ENCODE results near the gene IFT52.
A peak's percentile ranks its signal among the peaks of the same experiment; 100 is the strongest.
"Not testable (repeated sequence)": the region's sequence is repeated elsewhere in the genome, so short reads cannot be mapped to it uniquely, and the experiment has no call there.

Gene IFT52

GRCh38 chr20:43567477-43567876 lies 23.3 kb upstream of the IFT52 start:
- no peak for DNase-seq (ENCODE audit: low spot score)

GRCh38 chr20:43568706-43569105 lies 22.0 kb upstream of the IFT52 start:
- DNase-seq (ENCODE audit: low spot score) = no peak

- no peak for DNase-seq (ENCODE audit: low spot score)
These were observed 21.5 kb upstream of the IFT52 start for GRCh38 chr20:43569282-43569681.

GRCh38 chr20:43570496-43570895 lies 20.2 kb upstream of the IFT52 start:
- DNase-seq (ENCODE audit: low spot score) = no peak

- DNase-seq (ENCODE audit: low spot score) = no peak
These were observed 19.4 kb upstream of the IFT52 start for GRCh38 chr20:43571310-43571709.

- no peak for DNase-seq (ENCODE audit: low spot score)
These were observed 19.0 kb upstream of the IFT52 start for GRCh38 chr20:43571771-43572170.

- no peak for DNase-seq (ENCODE audit: low spot score)
These were observed 17.8 kb upstream of the IFT52 start for GRCh38 chr20:43572891-43573290.

GRCh38 chr20:43576108-43576507 lies 14.6 kb upstream of the IFT52 start:
- no peak for DNase-seq (ENCODE audit: low spot score)

- DNase-seq (ENCODE audit: low spot score) = no peak
These were observed 10.6 kb upstream of the IFT52 start for GRCh38 chr20:43579861-43580793.

- no peak for DNase-seq (ENCODE audit: low spot score)
These were observed 7.4 kb upstream of the IFT52 start for GRCh38 chr20:43583133-43583864.

- DNase-seq (ENCODE audit: low spot score) = no peak
These were observed 6.7 kb upstream of the IFT52 start for GRCh38 chr20:43583982-43584432.

- no peak for DNase-seq (ENCODE audit: low spot score)
These were observed 6.1 kb upstream of the IFT52 start for GRCh38 chr20:43584448-43585136.

- no peak for DNase-seq (ENCODE audit: low spot score)
These were observed 4.1 kb upstream of the IFT52 start for GRCh38 chr20:43586641-43587040.

GRCh38 chr20:43588526-43588925 lies 2.2 kb upstream of the IFT52 start:
- not testable (repeated sequence) for DNase-seq (ENCODE audit: low spot score)

GRCh38 chr20:43590036-43590391 lies 723 bp upstream of the IFT52 start:
- DNase-seq (ENCODE audit: low spot score) = peak; percentile 5

- DNase-seq (ENCODE audit: low spot score) = not testable (repeated sequence)
These were observed 11.2 kb downstream of the IFT52 start for GRCh38 chr20:43601960-43602359.

GRCh38 chr20:43603124-43603523 lies 12.4 kb downstream of the IFT52 start:
- no peak for DNase-seq (ENCODE audit: low spot score)

GRCh38 chr20:43605715-43606114 lies 15.0 kb downstream of the IFT52 start:
- DNase-seq (ENCODE audit: low spot score) = no peak

GRCh38 chr20:43607278-43607677 lies 16.5 kb downstream of the IFT52 start:
- DNase-seq (ENCODE audit: low spot score) = not testable (repeated sequence)

- no peak for DNase-seq (ENCODE audit: low spot score)
These were observed 40.9 kb downstream of the IFT52 start for GRCh38 chr20:43631598-43631997.

- DNase-seq (ENCODE audit: low spot score) = no peak
These were observed 45.7 kb downstream of the IFT52 start for GRCh38 chr20:43636429-43636828.

GRCh38 chr20:43642548-43642947 lies 51.8 kb downstream of the IFT52 start:
- DNase-seq (ENCODE audit: low spot score) = no peak
